H1 (cell line): ENCODE data around the gene INKA2. TPM values are rescaled to one million over a fixed set of nuclear protein-coding genes. Genes with fewer than 3 reads are reported as not detected.

Experiments used
- polyA plus RNA-seq, 7 experiments: library from polyadenylated mRNA; depleted of rRNA in 3 of 7; stranded (reverse) in 5 of 7; unstranded in 2 of 7; fragments of >200 nt in 5 of 7; fragments of 200-250 nt in 2 of 7; gene quantifications; 1 replicate in 5 of 7; 2 replicates in 1 of 7; 4 replicates in 1 of 7; pipeline versions ENCODE4 v1.2.1 to v1.2.3, GENCODE V29; 2011 to 2013; ENCODE audit warnings: missing spikeins in 2 of 7, mixed read lengths in 2 of 7
- total RNA-seq: library from RNA; stranded (reverse); fragmentation: NEBNext Ultra II Directional; extraction: Animal tissue kit (Norgen Biotek cat#: 25700); gene quantifications from 2 replicates; pipeline ENCODE4 v1.2.1, GENCODE V29; 2021
- TF ChIP-seq, protein P1 (sequence below): fragments of 300-600 bp; sonication (generic); IDR thresholded peaks from 2 replicates; pipeline ENCODE4 v1.7.1; 2012; ENCODE audit warnings: low read length, moderate library complexity, mild to moderate bottlenecking, inconsistent platforms; ENCODE audit not compliant: insufficient replicate concordance

The INKA2 gene
- total and polyA plus RNA-seq, 2 of the 8 experiments (the other 6 are each of a cell fraction or from before 2014, with no cell fraction given) = 4.2 to 11.5 TPM

DNA sequence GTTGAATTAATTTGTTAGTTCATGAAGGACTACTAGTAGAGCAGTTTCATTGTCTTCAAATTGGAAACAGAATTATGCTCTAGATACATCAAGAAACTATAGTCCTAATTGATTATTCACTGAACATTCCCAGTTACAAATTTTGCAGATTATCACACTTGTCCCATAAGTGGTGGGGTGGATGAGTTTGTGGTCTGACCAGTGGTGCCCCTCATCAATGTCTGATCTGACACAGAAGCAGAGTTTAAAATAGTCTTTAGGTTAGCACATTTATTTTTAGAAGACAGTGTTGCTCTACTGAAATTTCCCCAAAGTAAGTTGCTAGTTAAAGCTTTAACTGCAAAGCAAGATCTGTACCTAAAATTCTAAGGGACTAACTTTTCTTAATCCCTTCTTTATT is 42.9 kb downstream of the INKA2 start (continued):
- TF ChIP-seq, protein P1, sequence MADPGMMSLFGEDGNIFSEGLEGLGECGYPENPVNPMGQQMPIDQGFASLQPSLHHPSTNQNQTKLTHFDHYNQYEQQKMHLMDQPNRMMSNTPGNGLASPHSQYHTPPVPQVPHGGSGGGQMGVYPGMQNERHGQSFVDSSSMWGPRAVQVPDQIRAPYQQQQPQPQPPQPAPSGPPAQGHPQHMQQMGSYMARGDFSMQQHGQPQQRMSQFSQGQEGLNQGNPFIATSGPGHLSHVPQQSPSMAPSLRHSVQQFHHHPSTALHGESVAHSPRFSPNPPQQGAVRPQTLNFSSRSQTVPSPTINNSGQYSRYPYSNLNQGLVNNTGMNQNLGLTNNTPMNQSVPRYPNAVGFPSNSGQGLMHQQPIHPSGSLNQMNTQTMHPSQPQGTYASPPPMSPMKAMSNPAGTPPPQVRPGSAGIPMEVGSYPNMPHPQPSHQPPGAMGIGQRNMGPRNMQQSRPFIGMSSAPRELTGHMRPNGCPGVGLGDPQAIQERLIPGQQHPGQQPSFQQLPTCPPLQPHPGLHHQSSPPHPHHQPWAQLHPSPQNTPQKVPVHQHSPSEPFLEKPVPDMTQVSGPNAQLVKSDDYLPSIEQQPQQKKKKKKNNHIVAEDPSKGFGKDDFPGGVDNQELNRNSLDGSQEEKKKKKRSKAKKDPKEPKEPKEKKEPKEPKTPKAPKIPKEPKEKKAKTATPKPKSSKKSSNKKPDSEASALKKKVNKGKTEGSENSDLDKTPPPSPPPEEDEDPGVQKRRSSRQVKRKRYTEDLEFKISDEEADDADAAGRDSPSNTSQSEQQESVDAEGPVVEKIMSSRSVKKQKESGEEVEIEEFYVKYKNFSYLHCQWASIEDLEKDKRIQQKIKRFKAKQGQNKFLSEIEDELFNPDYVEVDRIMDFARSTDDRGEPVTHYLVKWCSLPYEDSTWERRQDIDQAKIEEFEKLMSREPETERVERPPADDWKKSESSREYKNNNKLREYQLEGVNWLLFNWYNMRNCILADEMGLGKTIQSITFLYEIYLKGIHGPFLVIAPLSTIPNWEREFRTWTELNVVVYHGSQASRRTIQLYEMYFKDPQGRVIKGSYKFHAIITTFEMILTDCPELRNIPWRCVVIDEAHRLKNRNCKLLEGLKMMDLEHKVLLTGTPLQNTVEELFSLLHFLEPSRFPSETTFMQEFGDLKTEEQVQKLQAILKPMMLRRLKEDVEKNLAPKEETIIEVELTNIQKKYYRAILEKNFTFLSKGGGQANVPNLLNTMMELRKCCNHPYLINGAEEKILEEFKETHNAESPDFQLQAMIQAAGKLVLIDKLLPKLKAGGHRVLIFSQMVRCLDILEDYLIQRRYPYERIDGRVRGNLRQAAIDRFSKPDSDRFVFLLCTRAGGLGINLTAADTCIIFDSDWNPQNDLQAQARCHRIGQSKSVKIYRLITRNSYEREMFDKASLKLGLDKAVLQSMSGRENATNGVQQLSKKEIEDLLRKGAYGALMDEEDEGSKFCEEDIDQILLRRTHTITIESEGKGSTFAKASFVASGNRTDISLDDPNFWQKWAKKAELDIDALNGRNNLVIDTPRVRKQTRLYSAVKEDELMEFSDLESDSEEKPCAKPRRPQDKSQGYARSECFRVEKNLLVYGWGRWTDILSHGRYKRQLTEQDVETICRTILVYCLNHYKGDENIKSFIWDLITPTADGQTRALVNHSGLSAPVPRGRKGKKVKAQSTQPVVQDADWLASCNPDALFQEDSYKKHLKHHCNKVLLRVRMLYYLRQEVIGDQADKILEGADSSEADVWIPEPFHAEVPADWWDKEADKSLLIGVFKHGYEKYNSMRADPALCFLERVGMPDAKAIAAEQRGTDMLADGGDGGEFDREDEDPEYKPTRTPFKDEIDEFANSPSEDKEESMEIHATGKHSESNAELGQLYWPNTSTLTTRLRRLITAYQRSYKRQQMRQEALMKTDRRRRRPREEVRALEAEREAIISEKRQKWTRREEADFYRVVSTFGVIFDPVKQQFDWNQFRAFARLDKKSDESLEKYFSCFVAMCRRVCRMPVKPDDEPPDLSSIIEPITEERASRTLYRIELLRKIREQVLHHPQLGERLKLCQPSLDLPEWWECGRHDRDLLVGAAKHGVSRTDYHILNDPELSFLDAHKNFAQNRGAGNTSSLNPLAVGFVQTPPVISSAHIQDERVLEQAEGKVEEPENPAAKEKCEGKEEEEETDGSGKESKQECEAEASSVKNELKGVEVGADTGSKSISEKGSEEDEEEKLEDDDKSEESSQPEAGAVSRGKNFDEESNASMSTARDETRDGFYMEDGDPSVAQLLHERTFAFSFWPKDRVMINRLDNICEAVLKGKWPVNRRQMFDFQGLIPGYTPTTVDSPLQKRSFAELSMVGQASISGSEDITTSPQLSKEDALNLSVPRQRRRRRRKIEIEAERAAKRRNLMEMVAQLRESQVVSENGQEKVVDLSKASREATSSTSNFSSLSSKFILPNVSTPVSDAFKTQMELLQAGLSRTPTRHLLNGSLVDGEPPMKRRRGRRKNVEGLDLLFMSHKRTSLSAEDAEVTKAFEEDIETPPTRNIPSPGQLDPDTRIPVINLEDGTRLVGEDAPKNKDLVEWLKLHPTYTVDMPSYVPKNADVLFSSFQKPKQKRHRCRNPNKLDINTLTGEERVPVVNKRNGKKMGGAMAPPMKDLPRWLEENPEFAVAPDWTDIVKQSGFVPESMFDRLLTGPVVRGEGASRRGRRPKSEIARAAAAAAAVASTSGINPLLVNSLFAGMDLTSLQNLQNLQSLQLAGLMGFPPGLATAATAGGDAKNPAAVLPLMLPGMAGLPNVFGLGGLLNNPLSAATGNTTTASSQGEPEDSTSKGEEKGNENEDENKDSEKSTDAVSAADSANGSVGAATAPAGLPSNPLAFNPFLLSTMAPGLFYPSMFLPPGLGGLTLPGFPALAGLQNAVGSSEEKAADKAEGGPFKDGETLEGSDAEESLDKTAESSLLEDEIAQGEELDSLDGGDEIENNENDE = no peak
